Lower leg skin (tissue), 4 donors: ENCODE measurements around the gene SUZ12. TPM values are rescaled to one million over a fixed set of nuclear protein-coding genes. Genes with fewer than 3 reads are reported as not detected.
"Not testable (repeated sequence)": the region's sequence is repeated elsewhere in the genome, so short reads cannot be mapped to it uniquely, and the experiment has no call there.

Experiments used
- DNase-seq, 2 donors: peaks; one replicate each; pipeline ENCODE4 v3.0.0-alpha.2; 2019; ENCODE audit warnings: low spot score in 2 of 2
- H3K4me3 ChIP-seq: fragments of 200-600 bp; sonication (generic); 2 replicates; pipeline ENCODE4 v1.5.1; 2017; ENCODE audit warnings: mild to moderate bottlenecking, low read depth; ENCODE audit not compliant: poor library complexity, severe bottlenecking
- WGBS, 2 donors: methylation state at CpG; one replicate each; pipeline ENCODE4 v1.1.5; 2018; 5-methylcytosine and 5-hydroxymethylcytosine counted together
- intact Hi-C: fragments of 100-400 bp; cut with DNase I; formaldehyde crosslinking; loops from one replicate; pipeline ENCODE4 v1.15.0; 2023; ENCODE audit warnings: low total_unique reads
- total RNA-seq, 4 donors: library from RNA; depleted of rRNA; stranded (reverse); fragments of >200 nt; gene quantifications; one replicate each; pipeline ENCODE4 v1.1.0, GENCODE V29; 2016

Gene SUZ12
- total RNA-seq, 4 donors from 2014 or later, result 14.1 to 15.9 (median 14.4) TPM

- H3K4me3 ChIP-seq, intact Hi-C loops, DNase-seq: not testable (repeated sequence)
- 82 to 85% methylated on average over 3 of the region's 3 CpGs for WGBS, 2 donors
Observed at GRCh38 chr17:32045611-32046010, 108.8 kb downstream of the SUZ12 start.

GRCh38 chr17:32047663-32048062, 110.9 kb downstream of the SUZ12 start:
- H3K4me3 ChIP-seq, intact Hi-C loops: not testable (repeated sequence)
- WGBS, 2 donors, result 92 to 95% methylated on average over 6 of the region's 6 CpGs
- DNase-seq, result peak in 1 of 2 donors; percentile 5

Other genes with a start within 250 kb of the SUZ12 start
- gene COPRS, start 77.8 kb upstream of the SUZ12 start, total RNA-seq, result 10 to 100 TPM; 49.3 to 56.8 (median 50.4) TPM
- 10 to 100 TPM; 21.4 to 38.9 (median 24.7) TPM for gene UTP6, start 35.3 kb upstream of the SUZ12 start, total RNA-seq
- 10 to 100 TPM; 24.1 to 36.0 (median 26.0) TPM for gene LRRC37B, start 70.4 kb downstream of the SUZ12 start, total RNA-seq
- 10 to 100 TPM; 60.8 to 97.6 (median 72.7) TPM for gene RHOT1, start 205.5 kb downstream of the SUZ12 start, total RNA-seq